HG03108 (cell line): ENCODE results near the gene MAFG.

Experiments used
- ATAC-seq: cut with Tn5 transposase; IDR thresholded peaks from one replicate; pipeline ENCODE4 v1.9.1; 2021; ENCODE audit warnings: moderate library complexity; ENCODE audit not compliant: unreplicated experiment

The MAFG gene

DNA sequence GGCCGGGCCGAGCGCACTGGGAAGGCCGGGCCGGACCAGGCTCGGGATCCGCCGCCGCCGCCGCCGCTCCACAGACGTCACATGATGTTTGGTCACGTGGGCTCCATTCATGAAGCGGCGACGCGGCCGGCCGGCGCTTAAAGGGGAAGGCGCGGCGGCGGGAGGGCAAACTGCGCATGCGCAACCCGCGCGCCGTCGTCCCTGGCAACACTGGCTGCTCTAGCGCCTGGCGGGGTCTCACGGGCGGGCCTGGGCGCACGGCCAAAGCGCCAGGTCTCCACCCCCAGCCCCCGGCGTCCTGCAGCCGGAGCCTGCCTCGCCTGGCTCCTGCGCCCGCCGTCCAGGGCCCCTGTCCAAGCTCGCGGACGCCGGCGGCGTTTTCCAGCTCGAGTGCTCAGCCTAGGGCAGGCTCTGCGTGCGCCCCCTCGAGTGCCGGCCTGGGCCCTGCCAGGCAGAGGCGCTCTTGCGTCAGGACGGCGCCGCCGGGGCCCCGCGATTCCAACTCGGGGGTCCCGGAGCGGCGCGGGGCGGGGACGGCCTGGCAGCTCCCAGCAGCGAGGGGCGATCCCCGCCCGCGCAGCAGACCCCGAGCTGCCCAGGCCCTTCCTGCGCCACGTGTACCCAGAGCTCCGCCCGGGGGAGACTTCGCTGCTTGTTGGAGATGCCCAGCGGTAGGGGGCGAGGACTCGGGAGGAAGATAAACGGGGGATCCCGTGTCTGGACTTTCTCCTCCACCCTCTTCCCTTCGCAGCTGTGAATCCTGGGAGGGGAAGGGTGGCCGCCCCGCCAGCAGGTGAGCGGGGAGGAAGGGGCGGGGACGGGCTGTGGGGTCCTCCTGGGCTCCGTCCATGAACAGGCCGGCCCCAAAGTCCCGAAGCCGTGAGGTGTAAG lies at the start of gene MAFG:
MAFG (minus strand) TSS at position 83 of the 891 bp plus-strand sequence. CDS start 4,550 bp downstream, outside the sequence.
- ATAC-seq = peak; percentile 39

GRCh38 chr17:81976332-81977210 lies 49.0 kb upstream of the MAFG start:
- no peak for ATAC-seq

GRCh38 chr17:81973432-81973831 lies 45.9 kb upstream of the MAFG start:
- no peak for ATAC-seq

DNA sequence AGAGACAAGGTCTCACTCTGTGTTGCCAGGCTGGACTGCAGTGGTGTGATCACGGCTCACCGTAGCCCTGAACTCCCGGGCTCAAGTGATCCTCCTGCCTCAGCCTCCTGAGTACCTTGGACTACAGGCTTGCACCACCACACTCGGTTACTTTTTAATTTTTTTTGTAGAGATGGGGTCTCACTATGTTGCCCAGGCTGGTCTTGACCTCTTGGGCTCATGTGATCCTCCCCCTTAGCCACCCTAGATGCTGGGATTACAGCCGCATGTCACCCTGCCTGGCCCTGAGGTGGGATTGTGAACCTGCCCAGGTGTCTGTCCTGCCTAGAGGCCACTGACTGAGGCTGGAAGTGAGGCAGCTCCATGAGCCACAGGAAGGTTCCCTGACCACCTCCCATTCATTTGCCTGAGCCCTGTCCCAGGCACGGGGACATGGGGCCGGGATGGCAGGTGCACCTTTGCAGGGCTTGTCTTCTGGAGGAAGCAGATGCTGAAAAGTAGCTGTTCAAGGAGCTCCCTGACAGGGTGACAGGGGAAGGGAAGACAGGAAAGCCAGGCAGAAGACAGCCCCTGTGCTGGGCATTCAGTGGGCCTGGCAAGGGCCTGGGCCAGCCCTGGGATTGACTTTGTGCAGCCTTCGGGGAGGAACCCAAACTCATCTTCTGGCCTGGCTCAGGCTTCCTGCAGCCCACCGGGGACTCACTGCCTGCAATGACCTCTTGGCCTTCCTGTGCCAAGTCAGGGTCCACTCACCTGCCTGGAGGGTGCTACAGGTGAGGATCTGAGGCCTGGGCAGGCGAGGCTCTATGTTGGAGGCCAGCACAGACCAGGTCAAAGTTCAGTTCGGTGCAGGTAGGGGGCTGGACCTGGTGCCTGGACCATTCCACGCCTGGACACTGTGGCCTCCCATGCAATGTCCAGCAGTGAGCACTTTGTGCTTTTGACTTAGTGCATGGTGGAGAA lies 41.6 kb upstream of the MAFG start:
- ATAC-seq = no peak

DNA sequence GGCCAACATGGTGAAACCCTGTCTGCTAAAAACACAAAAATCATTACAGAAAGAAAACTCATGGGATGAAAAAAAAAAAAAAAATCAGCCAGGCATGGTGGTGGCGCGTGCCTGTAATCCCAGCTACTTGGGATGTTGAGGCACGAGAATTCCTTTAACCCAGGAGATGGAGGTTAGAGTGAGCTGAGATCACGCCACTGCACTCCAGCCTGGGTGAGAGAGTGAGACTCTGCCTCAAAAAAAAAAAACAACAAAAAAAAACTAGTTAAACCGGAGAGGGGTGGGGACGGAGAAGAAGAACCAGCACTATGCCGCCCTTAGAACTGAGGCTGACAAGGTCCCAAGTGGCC lies 40.8 kb upstream of the MAFG start:
- ATAC-seq = no peak

GRCh38 chr17:81967533-81968395 lies 40.2 kb upstream of the MAFG start:
- ATAC-seq = no peak

- ATAC-seq = no peak
Measured at GRCh38 chr17:81967244-81967532, 39.7 kb upstream of the MAFG start.

DNA sequence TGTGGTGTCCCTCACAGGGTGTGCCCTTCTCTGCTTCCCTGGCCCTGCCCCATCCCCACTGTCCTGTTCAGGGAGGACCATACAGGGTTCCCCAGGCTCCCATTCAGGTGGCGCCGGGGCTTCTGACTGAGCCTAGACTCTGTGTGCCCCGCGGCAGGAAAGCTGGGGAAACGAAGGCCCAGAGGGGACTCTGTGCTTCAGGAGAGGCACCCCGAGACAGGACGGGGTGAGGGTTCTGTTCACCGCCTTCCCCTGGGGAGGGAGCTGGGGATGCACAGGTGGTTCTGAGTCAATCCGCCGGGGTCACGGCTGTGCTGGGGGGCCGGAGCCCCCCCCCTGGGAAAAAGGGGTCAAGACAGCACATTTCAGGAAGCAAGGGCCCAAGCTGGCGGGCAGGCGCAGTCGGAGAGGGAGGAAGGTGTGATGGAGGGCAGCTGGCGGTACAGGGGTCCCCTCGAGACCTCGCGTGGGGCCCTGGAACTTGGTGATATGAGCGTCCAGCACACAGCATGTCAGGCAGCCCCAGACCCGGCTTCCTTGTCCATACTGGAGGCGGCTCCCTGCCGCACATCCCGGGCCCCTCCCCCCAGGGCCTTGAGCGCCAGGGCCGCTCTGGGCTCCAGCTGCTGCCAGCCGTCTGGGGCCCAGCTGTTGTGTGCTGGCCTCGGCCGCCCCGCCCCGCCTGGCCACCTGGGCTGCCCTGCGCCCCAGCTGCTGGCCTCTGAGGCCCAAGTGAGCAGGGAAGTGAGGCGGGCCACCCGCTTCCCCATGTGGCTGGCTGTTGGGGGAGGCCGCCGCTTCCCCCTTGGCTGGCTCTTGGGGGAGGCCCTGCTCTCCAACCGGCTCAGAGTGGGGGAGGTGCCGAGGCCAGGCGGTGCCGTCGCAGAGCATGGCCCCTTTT lies 39.1 kb upstream of the MAFG start:
- ATAC-seq = no peak

- ATAC-seq = no peak
Measured at GRCh38 chr17:81964081-81964849, 36.7 kb upstream of the MAFG start.

DNA sequence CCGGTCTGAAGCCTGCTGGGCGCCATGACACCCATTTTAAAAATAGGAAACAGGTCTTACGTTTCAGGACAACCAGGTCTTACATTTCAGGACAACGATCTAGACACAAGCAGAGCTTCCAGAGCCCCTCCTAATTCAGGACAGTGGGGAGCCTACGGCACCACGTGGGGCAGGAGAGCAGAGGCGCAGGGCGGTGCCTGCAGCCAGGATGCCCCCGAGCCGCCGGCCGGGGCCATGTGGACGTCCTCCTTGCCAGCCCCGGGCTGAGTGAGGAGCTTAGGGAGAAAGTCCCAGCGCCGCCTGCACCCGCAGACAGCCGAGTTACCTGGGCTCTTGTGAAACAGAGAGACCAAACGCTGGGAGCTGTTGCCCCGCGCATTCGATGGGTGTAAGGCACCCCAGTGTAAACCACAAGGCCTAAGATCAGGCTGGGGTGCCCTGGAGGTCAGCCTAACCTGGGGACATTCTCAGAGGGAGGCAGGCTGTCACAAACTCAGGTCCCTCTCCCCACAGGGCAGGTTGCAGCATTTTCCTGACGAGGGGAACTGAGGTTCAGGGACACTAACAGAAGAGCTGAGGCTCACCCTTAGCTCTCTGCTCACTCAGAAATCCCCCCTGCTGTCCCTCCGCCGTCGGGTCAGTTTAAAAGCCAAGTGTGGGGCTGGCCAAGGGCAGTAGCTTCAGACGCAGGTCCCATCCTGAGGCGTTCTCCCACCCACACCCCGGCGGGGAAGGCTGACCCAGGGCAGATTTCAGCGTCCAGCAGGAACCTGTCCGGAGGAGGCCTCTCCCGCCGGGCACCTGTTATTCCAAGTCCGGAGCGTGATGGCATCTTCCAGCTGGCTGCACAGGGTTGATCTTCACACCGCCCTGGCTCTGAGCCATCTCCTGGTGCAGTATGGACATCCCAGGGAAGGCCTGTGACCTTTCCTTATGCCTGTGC lies 35.2 kb upstream of the MAFG start:
- ATAC-seq = no peak

DNA sequence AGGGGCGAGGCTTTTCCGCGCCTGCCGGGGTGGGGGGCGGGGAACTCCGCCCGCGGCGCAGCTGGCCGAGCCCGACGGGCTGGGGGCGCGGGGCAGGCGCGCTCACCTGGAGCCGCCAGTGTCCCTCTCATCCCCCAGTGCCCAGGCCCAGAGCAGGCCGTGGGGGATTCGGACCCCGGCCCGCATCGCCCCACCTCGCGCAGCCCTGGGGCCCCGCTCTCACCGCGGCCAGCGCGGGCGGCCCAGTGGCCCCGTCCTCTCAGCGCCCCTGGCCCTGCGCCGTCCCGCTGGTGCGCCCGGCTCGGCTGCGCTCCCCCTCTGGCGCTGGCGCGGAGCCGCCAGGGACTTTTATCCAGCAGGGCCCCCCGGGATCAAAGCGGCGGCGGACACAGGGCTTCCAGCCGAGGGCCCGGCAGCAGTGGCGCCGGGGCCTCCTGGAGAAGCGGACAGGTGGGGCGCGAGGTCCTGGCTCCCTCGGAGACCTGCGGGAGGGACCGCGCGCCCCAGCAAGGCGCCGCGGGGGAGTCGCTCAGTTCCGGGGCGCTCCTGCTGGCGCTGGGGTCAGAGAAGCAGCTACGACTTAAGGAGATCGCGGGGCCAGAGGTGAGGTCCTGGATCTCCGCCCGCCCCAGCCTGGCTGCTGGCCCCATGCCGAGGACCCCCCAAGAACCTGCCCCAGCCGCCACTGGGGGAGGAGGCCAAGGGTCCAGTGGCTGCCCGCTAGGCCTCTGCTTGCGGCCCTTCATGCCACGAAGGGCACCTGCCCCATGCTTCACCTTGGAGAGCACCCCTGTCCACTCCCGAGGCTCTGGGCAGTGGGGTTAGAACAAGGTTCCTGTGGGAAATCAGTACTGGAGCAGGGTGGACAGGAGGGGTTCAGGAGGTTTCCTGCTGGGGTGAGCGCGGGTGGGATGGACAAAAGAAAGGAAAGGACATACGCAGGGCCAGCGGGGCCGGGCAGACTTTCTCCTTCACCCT lies 34.3 kb upstream of the MAFG start:
- no peak for ATAC-seq

DNA sequence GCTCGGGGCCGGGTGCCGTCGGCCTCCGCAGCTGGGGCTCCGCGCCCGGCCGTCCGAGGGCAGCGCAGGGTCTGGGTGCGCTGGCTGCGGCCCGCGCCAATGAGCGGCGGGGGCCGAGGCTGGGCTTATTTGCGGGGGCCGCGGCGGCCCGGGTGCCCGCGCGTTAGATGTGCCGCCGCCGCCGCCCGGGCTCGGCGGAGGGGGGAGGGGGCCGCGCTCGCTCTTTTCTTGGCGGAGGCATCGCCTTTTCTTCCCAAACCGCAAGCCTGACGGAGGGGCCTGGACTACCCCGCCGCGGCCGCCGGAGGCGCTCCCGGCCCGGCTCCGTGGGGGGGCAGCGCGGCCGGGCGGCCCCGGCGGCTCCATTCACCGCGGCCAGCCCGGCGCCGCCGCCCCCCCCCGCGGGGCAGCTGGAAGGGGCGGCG lies 33.6 kb upstream of the MAFG start, which contains the start of gene NOTUM:
NOTUM (minus strand) TSS at position 101 of the 425 bp plus-strand sequence. CDS start 278 bp downstream, outside the sequence.
- no peak for ATAC-seq

- ATAC-seq = no peak
Measured at GRCh38 chr17:81960130-81960958, 32.8 kb upstream of the MAFG start.

DNA sequence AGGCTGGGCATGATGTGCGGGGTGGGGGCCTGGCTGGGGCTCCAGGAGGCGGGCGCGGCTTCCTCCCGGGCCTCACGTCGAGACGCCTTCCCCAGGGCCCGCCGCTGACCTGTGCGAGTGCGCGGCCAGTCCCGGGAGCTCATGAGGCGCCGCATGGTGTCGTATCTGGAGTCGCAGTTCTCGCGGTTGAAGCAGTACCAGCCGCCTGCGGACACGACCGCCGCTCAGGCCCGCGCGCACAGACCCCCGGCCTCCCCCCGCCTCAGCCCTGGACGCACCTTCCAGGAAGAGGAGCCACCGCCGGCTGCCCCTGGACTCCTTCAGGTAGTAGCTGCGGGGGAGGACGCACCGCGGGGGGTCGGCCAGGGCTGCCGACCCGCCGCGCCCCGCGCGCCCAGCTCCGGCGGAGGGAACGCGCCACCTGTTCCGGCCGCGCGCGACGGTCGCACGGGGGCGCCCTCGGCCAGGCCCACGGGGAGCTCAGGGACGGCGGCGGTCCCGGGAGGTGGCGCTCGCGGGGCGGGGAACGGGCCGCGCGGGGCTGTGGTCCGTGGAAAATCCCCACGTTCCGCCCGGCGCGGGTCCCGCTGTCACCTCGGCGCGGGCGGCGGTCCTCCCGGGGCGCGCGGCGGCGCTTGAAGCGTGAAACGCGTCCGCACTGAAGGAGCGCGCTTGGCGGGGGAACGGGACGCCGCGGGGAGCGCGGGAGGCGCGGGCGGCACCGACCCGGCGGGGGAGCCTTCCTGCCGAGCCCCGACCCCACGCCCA lies 32.0 kb upstream of the MAFG start:
- no peak for ATAC-seq
